MCF 10A (cell line): ENCODE data around the gene NEURL4. TPM values are rescaled to one million over a fixed set of nuclear protein-coding genes. Genes with fewer than 3 reads are reported as not detected.

Source experiments
- BruUV-seq: library from RNA; stranded (reverse); fragments of 400-500 nt; replicated peaks from 2 replicates; lab custom pipeline; 2021; lab: Mats Ljungman, UMichigan
- CTCF ChIA-PET: fragments of 300-600 bp; sonication (Branson Sonifier 250); formaldehyde crosslinking; extraction: SDS; loops from one replicate; lab custom pipeline; 2021; ENCODE audit warnings: antibody characterized with exemption, inconsistent platforms; lab: Yijun Ruan, JAX
- POLR2A ChIA-PET: fragments of 300-600, 350-650 bp; sonication (Branson Sonifier 250); formaldehyde crosslinking; extraction: SDS; loops from one replicate; lab custom pipeline; 2020; ENCODE audit warnings: antibody characterized with exemption, inconsistent platforms; lab: Yijun Ruan, JAX
- DNase-seq: peaks from one replicate; pipeline ENCODE4 v3.0.0-alpha.2; 2018; ENCODE audit not compliant: unreplicated experiment
- H3K27ac Mint-ChIP-seq: one replicate; pipeline ENCODE4 v1.8.0; 2022; ENCODE audit warnings: mild to moderate bottlenecking, low read depth, mixed read lengths; ENCODE audit not compliant: unreplicated experiment
- H3K27me3 Mint-ChIP-seq: one replicate; pipeline ENCODE4 v1.8.0; 2022; ENCODE audit warnings: mixed read lengths; ENCODE audit not compliant: insufficient read depth, unreplicated experiment
- H3K36me3 Mint-ChIP-seq: one replicate; pipeline ENCODE4 v1.8.0; 2022; ENCODE audit warnings: mild to moderate bottlenecking, moderate library complexity, mixed read lengths; ENCODE audit not compliant: insufficient read depth, unreplicated experiment
- H3K4me1 Mint-ChIP-seq: one replicate; pipeline ENCODE4 v1.8.0; 2022; ENCODE audit warnings: mixed read lengths; ENCODE audit not compliant: insufficient read depth, unreplicated experiment
- H3K4me3 Mint-ChIP-seq: one replicate; pipeline ENCODE4 v1.8.0; 2022; ENCODE audit warnings: mild to moderate bottlenecking, moderate library complexity, mixed read lengths; ENCODE audit not compliant: unreplicated experiment
- H3K9me3 Mint-ChIP-seq: one replicate; pipeline ENCODE4 v1.8.0; 2022; ENCODE audit warnings: mixed read lengths; ENCODE audit not compliant: unreplicated experiment
- intact Hi-C: fragments of 100-400 bp; cut with micrococcal nuclease; formaldehyde crosslinking; loops from 2 replicates; pipeline ENCODE4 v1.14.1; 2022
- total RNA-seq: library from RNA; stranded (reverse); gene quantifications from 2 replicates; pipeline ENCODE4 v1.2.3, GENCODE V29; 2022
- TF ChIP-seq, protein P1 (sequence below): fragments of 200-600 bp; IDR thresholded peaks from one replicate; pipeline ENCODE4 v1.8.0; 2022; ENCODE audit warnings: antibody characterized with exemption, mild to moderate bottlenecking; ENCODE audit not compliant: unreplicated experiment

The NEURL4 gene
- total RNA-seq, 1 experiment from 2014 or later = 39.3 TPM

DNA sequence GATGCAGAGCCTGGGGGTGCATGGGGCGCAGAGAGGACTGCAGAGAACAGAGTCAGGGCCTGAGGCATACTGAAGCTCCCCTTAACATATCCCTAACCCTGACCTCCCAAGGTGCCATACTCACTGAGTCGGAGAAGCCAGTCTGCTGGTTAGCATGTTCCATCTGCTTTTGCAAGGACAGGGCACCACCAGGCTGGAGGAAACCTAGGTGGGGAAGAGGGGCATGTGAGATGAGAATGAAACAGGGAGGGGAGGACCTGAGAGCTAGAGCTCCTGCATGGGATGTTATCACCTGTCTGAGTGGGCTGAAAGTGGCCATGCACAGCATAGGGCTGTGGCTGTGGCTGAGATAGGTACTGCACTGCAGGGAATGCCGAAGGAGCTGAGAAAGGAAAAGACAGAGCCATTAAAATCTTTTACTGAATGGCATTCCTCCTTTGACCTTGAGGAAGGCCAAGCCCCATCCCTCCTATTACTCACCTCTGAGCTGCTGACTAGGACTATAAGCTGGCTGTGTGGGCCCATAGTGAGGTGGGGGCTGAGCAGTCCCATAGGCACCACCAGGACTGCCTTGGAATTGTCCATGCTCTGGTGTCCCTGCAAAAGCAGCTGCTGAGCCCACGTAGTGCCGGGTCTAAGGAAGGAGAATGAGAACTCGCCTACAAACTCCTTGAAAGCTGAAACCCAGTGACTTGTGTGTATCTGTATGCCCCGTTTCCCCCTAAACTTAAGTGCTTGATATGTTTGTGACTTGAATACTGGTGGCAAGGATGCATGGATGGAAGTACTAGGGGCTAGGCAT lies 15.8 kb downstream of the NEURL4 start:
- peaks cover 41% of the 10 kb centered on the region for H3K4me1 Mint-ChIP-seq
- DNase-seq = no peak
- peaks cover 92% of the 10 kb centered on the region for H3K36me3 Mint-ChIP-seq
- TF ChIP-seq, protein P1, sequence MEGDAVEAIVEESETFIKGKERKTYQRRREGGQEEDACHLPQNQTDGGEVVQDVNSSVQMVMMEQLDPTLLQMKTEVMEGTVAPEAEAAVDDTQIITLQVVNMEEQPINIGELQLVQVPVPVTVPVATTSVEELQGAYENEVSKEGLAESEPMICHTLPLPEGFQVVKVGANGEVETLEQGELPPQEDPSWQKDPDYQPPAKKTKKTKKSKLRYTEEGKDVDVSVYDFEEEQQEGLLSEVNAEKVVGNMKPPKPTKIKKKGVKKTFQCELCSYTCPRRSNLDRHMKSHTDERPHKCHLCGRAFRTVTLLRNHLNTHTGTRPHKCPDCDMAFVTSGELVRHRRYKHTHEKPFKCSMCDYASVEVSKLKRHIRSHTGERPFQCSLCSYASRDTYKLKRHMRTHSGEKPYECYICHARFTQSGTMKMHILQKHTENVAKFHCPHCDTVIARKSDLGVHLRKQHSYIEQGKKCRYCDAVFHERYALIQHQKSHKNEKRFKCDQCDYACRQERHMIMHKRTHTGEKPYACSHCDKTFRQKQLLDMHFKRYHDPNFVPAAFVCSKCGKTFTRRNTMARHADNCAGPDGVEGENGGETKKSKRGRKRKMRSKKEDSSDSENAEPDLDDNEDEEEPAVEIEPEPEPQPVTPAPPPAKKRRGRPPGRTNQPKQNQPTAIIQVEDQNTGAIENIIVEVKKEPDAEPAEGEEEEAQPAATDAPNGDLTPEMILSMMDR = no peak
- no TSS peak for BruUV-seq
- ChIA-PET CTCF (interaction anchor here (0.7 to 1.2 kb wide), 6 partner anchors 11 to 292 kb away, joined by 3 to 6 read pairs (median 4); partner anchors contain the start of gene PHF23), POLR2A (interaction anchor here (0.6 to 4.0 kb wide), 13 partner anchors 16 to 271 kb away, joined by 3 to 41 read pairs (median 5); partner anchors contain the start of genes ACADVL, CTDNEP1, DLG4 and ELP5)
- H3K27me3 Mint-ChIP-seq = no peaks in the 10 kb centered on the region
- H3K9me3 Mint-ChIP-seq = no peaks in the 10 kb centered on the region
- no peak overlapping the region for H3K27ac Mint-ChIP-seq
- intact Hi-C loops = no loop called here
- peak overlapping the region; percentile 85 for H3K4me3 Mint-ChIP-seq

DNA sequence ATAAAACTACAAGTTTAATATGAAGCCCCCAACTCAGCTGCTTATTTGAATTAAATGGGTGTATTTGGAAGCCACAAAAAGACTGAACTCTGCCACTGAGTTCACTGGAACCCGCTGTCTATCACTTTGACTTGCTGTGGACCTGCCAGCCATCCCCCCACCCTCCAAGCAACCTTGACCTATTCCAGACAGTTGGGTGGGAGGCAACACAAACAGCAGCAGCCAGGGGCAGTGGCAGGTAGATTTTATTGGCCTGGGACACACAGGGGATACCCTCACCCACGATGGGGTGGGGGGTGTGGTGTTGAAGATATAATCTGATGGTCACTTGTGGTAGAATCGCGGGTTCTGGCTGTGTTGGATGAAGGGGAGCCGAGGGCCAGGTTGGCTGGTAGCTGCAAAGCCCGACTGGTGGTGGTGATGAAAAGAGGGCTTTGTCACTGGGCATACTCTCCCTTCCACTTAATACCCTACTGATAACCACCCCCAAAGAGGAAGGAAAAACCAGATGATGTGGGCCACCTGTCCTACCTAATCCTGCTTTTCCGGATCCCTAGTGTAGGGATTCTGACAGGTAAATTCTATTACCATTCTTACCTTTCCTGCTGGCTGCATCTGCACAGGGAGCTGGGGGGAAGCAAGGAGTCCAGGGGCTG lies 16.6 kb downstream of the NEURL4 start:
- CTCF ChIA-PET = interaction anchor here (0.5 to 1.2 kb wide), 5 partner anchors 12 to 291 kb away, joined by 3 to 6 read pairs (median 4); partner anchors contain the start of gene PHF23
- intact Hi-C loops = no loop called here

DNA sequence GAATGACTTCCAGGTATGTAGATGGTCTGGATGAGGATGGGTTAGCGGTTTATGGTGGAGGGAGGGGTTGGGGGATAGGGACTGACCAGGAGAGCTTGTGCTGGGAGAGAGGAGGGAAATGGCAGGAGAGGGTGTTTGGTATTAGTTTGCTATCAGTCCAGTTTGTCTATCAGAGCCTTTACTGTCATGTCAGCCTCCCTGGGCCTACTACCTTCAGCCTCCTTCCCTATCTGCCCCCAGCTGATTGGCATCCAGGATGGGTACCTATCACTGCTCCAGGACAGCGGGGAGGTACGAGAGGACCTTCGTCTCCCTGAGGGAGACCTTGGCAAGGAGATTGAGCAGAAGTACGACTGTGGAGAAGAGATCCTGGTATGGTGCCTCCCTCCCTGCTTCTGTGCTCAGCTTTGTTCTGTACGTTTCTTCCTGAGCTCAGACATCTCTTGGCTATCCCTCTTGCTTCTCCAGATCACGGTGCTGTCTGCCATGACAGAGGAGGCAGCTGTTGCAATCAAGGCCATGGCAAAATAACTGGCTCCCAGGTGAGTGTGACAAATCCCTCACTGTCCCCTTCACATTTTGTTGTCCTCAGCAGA lies 17.9 kb downstream of the NEURL4 start:
- CTCF ChIA-PET = interaction anchor here (1.2 to 1.5 kb wide), 2 partner anchors 34 to 44 kb away, joined by 3 to 6 read pairs; no protein-coding TSS in a partner anchor
- H3K27me3 Mint-ChIP-seq = no peaks in the 10 kb centered on the region
- H3K4me1 Mint-ChIP-seq = peaks cover 37% of the 10 kb centered on the region
- H3K4me3 Mint-ChIP-seq = peak overlapping the region; percentile 88
- no peaks in the 10 kb centered on the region for H3K9me3 Mint-ChIP-seq
- DNase-seq = no peak
- intact Hi-C loops = no loop called here
- H3K36me3 Mint-ChIP-seq = peaks cover 89% of the 10 kb centered on the region
- POLR2A ChIA-PET = interaction anchor here (1.0 to 1.7 kb wide), 2 partner anchors 18 to 272 kb away, joined by 3 read pairs; partner anchors contain the start of genes MPDU1 and NEURL4
- BruUV-seq = no TSS peak
- peak overlapping the region; percentile 87 for H3K27ac Mint-ChIP-seq
- TF ChIP-seq, protein P1 = no peak

More for the DNA sequence above, 16.6 kb downstream of the NEURL4 start:
- Mint-ChIP-seq H3K9me3 (no peaks in the 10 kb centered on the region), H3K4me3 (peak overlapping the region; percentile 47), H3K27ac (no peak overlapping the region), H3K27me3 (no peaks in the 10 kb centered on the region), H3K4me1 (peaks cover 41% of the 10 kb centered on the region), H3K36me3 (peaks cover 87% of the 10 kb centered on the region)
- BruUV-seq = no TSS peak
- POLR2A ChIA-PET = interaction anchor here (0.8 to 4.0 kb wide), 8 partner anchors 17 to 263 kb away, joined by 3 to 41 read pairs (median 4); partner anchors contain the start of genes ACADVL, CTDNEP1, DLG4 and ELP5
- TF ChIP-seq, protein P1 = no peak
- no peak for DNase-seq
